ENCODE data around the gene LRWD1. TPM values are rescaled to one million over a fixed set of nuclear protein-coding genes. Genes with fewer than 3 reads are reported as not detected.
A peak's percentile ranks its signal among the peaks of the same experiment; 100 is the strongest.
"Not testable (repeated sequence)": the region's sequence is repeated elsewhere in the genome, so short reads cannot be mapped to it uniquely, and the experiment has no call there.

LRWD1 gene
- total RNA-seq, 2 donors from 2014 or later = 9.8 to 12.2 TPM

- ATAC-seq = no peak
Measured at GRCh38 chr7:102436118-102436517, 28.7 kb upstream of the LRWD1 start.

GRCh38 chr7:102439963-102440795 is 24.6 kb upstream of the LRWD1 start:
- peak; percentile 75 for DNase-seq
- peak; percentile 70 to 75 for ATAC-seq
- intact Hi-C loops (cut with DNase I) = no loop called here

More at GRCh38 chr7:102436118-102436517, 28.7 kb upstream of the LRWD1 start:
- no peak for DNase-seq
- intact Hi-C loops (cut with DNase I) = no loop called here

GRCh38 chr7:102444961-102445673 is 19.7 kb upstream of the LRWD1 start:
- intact Hi-C loops (cut with DNase I) = no loop called here
- ATAC-seq = no peak

GRCh38 chr7:102445674-102446071 is 19.1 kb upstream of the LRWD1 start:
- DNase-seq = no peak
- ATAC-seq = no peak
- intact Hi-C loops (cut with DNase I) = no loop called here

More at GRCh38 chr7:102444961-102445673, 19.7 kb upstream of the LRWD1 start:
- DNase-seq = no peak

GRCh38 chr7:102446387-102447156 is 18.2 kb upstream of the LRWD1 start:
- intact Hi-C loops (cut with DNase I) = no loop called here
- ATAC-seq (no peak), DNase-seq (no peak)

GRCh38 chr7:102447311-102447710 is 17.5 kb upstream of the LRWD1 start:
- DNase-seq (no peak), ATAC-seq (no peak)
- intact Hi-C loops (cut with DNase I) = no loop called here

GRCh38 chr7:102449136-102449535 is 15.6 kb upstream of the LRWD1 start:
- intact Hi-C loops (cut with DNase I) = no loop called here

GRCh38 chr7:102450242-102450641 is 14.5 kb upstream of the LRWD1 start:
- intact Hi-C loops (cut with DNase I) = no loop called here
- DNase-seq = no peak
- no peak for ATAC-seq

More at GRCh38 chr7:102449136-102449535, 15.6 kb upstream of the LRWD1 start:
- no peak for ATAC-seq
- no peak for DNase-seq

GRCh38 chr7:102451371-102452054 is 13.3 kb upstream of the LRWD1 start:
- intact Hi-C loops (cut with DNase I) = no loop called here
- ATAC-seq = peak in 1 of 2 donors; percentile 19

GRCh38 chr7:102452451-102452850 is 12.3 kb upstream of the LRWD1 start:
- intact Hi-C loops (cut with DNase I) = no loop called here
- DNase-seq (no peak), ATAC-seq (no peak)

More at GRCh38 chr7:102451371-102452054, 13.3 kb upstream of the LRWD1 start:
- DNase-seq = no peak

GRCh38 chr7:102453319-102453718 is 11.5 kb upstream of the LRWD1 start:
- ATAC-seq (peak; percentile 6 to 47), DNase-seq (no peak)
- intact Hi-C loops (cut with DNase I) = no loop called here

- intact Hi-C loops (cut with DNase I) = no loop called here
- no peak for ATAC-seq
Measured at GRCh38 chr7:102454468-102454867, 10.3 kb upstream of the LRWD1 start.

GRCh38 chr7:102454932-102455331 is 9.9 kb upstream of the LRWD1 start:
- intact Hi-C loops (cut with DNase I); DNase-seq; ATAC-seq: not testable (repeated sequence)

More at GRCh38 chr7:102454468-102454867, 10.3 kb upstream of the LRWD1 start:
- no peak for DNase-seq

- no peak for ATAC-seq
- intact Hi-C loops (cut with DNase I) = no loop called here
Measured at GRCh38 chr7:102455596-102455995, 9.2 kb upstream of the LRWD1 start.

GRCh38 chr7:102456327-102456726 is 8.5 kb upstream of the LRWD1 start:
- DNase-seq (no peak), ATAC-seq (no peak)
- intact Hi-C loops (cut with DNase I) = no loop called here

More at GRCh38 chr7:102455596-102455995, 9.2 kb upstream of the LRWD1 start:
- DNase-seq = no peak

- no peak for ATAC-seq
Measured at GRCh38 chr7:102457352-102457924, 7.3 kb upstream of the LRWD1 start.

GRCh38 chr7:102459221-102459844 is 5.5 kb upstream of the LRWD1 start:
- no peak for ATAC-seq
- DNase-seq = no peak
- intact Hi-C loops (cut with DNase I) = no loop called here

More at GRCh38 chr7:102457352-102457924, 7.3 kb upstream of the LRWD1 start:
- intact Hi-C loops (cut with DNase I) = no loop called here
- no peak for DNase-seq

GRCh38 chr7:102460467-102460866 is 4.3 kb upstream of the LRWD1 start:
- intact Hi-C loops (cut with DNase I) = no loop called here
- ATAC-seq (no peak), DNase-seq (no peak)

Data from left cardiac atrium (tissue), 4 donors.